ENCODE measurements around the gene EML3. TPM values are rescaled to one million over a fixed set of nuclear protein-coding genes. Genes with fewer than 3 reads are reported as not detected.

The EML3 gene
- total and polyA plus RNA-seq, 2 of the 8 experiments (the other 6 are each of a cell fraction or from before 2014, with no cell fraction given), result 19.2 to 29.9 TPM

DNA sequence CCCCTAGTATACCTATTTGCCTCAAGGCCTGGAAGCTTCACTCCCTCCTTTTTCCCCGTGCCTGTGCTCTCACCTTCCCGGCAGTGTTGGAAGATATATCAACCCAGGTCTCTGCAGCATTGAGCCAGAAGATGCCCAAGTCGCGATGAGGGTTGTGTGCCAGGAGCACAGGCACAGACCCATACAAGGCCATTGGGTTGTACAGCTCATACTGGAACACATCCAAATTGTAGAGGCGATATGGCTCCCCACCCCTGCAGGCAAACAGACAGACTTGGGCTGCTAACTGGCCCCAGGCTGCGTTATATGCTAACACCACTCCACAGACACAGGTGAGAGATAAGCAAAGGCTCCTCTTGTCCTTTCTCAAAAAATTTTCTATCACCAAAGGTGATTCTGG lies 19.9 kb upstream of the EML3 start (continued):
- TF ChIP-seq, protein P1, sequence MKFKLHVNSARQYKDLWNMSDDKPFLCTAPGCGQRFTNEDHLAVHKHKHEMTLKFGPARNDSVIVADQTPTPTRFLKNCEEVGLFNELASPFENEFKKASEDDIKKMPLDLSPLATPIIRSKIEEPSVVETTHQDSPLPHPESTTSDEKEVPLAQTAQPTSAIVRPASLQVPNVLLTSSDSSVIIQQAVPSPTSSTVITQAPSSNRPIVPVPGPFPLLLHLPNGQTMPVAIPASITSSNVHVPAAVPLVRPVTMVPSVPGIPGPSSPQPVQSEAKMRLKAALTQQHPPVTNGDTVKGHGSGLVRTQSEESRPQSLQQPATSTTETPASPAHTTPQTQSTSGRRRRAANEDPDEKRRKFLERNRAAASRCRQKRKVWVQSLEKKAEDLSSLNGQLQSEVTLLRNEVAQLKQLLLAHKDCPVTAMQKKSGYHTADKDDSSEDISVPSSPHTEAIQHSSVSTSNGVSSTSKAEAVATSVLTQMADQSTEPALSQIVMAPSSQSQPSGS (IDR thresholded peaks at IDR 0.05; ENCODE audit: low read length), result no peak
- TF ChIP-seq, protein P2, sequence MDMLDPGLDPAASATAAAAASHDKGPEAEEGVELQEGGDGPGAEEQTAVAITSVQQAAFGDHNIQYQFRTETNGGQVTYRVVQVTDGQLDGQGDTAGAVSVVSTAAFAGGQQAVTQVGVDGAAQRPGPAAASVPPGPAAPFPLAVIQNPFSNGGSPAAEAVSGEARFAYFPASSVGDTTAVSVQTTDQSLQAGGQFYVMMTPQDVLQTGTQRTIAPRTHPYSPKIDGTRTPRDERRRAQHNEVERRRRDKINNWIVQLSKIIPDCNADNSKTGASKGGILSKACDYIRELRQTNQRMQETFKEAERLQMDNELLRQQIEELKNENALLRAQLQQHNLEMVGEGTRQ (IDR thresholded peaks at IDR 0.05; ENCODE audit: low read length), result no peak
- TF ChIP-seq TAF1 (IDR thresholded peaks at IDR 0.05; ENCODE audit: low read depth, low read length), result no peak
